ENCODE measurements around the gene ACOT2.

DNA sequence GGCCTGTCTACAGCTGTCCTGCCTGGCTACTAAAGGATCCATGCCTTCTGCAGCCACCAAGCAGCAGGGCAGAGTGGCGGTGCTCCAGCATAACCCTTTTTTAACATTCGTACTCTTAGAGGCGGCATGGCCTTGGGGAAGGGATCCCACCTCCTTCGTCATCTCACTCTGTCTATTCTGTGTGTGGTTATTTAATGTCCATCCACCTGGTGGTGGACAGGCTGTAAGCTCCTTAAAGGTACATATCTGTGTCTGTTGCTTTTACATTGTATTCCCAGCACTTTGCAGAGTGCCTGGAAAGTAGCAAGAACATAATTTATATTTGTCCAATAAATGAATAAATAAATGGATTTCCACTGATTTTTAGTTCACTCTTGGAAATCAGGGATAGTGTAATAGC lies 47.8 kb upstream of the ACOT2 start:
- TF ChIP-seq CTCF (IDR thresholded peaks at IDR 0.05), result no peak
- no peak for TF ChIP-seq POLR2A (IDR thresholded peaks at IDR 0.05)

All from testis (tissue), 2 donors.